Thyroid gland (tissue), 4 donors: Measurements from ENCODE around the gene DPYSL4. TPM values are rescaled to one million over a fixed set of nuclear protein-coding genes. Genes with fewer than 3 reads are reported as not detected.

Experiments used
- DNase-seq, 2 donors: peaks; one replicate each; pipeline ENCODE4 v3.0.0-alpha.2; 2019
- H3K27ac ChIP-seq, 3 donors: fragments of 200-600 bp; sonication (generic); 1 replicate in 2 of 3; 2 replicates in 1 of 3; pipeline ENCODE4 v1.5.1; 2016 to 2019; ENCODE audit warnings: mild to moderate bottlenecking in 1 of 3, moderate library complexity in 1 of 3
- H3K27me3 ChIP-seq: fragments of 200-600 bp; sonication (generic); one replicate; pipeline ENCODE4 v1.5.1; 2019
- H3K36me3 ChIP-seq, 2 donors: fragments of 200-600 bp; sonication (generic); one replicate each; pipeline ENCODE4 v1.5.1; 2016 to 2019
- H3K4me1 ChIP-seq, 2 donors: fragments of 200-600 bp; sonication (generic); one replicate each; pipeline ENCODE4 v1.5.1; 2017 to 2019
- H3K4me3 ChIP-seq, 3 donors: fragments of 200-600 bp; sonication (generic); replicated peaks in 1 of 3; 1 replicate in 2 of 3; 2 replicates in 1 of 3; pipeline ENCODE4 v1.5.1; 2016; ENCODE audit warnings: mild to moderate bottlenecking in 1 of 3
- H3K9me3 ChIP-seq: fragments of 200-600 bp; sonication (generic); one replicate; pipeline ENCODE4 v1.5.1; 2017
- CTCF ChIP-seq, 6 experiments: fragments of 200-600 bp in 3 of 6; fragments of 450-650 bp in 3 of 6; sonication (generic) in 3 of 6; IDR thresholded peaks; one replicate each; pipeline ENCODE4 v1.5.1; 2016 to 2019; ENCODE audit warnings: antibody characterized with exemption in 6 of 6, mild to moderate bottlenecking in 2 of 6, inconsistent platforms in 1 of 6, moderate library complexity in 1 of 6
- POLR2A ChIP-seq, 2 donors: fragments of 450-650 bp; IDR thresholded peaks; one replicate each; pipeline ENCODE4 v1.6.1; 2017; ENCODE audit warnings: antibody characterized with exemption in 2 of 2, mild to moderate bottlenecking in 2 of 2, moderate library complexity in 1 of 2
- WGBS, 2 donors: methylation state at CpG; one replicate each; pipeline ENCODE4 v1.1.5; 2017; 5-methylcytosine and 5-hydroxymethylcytosine counted together
- intact Hi-C: fragments of 100-400 bp; cut with DNase I; formaldehyde crosslinking; loops from one replicate; pipeline ENCODE4 v1.15.1; 2023
- total RNA-seq, 4 donors: library from RNA; depleted of rRNA; stranded (reverse); fragments of >200 nt; gene quantifications; one replicate each; pipeline ENCODE4 v1.2.3, GENCODE V29; 2016

The DPYSL4 gene
- total RNA-seq, 4 donors from 2014 or later: 0.54 to 1.5 (median 0.81) TPM

GRCh38 chr10:132198068-132198370 lies 11.3 kb downstream of the DPYSL4 start:
- Histone ChIP-seq H3K4me3 (no peak overlapping the region), H3K4me1 (no peaks in the 10 kb centered on the region), H3K27me3 (no peaks in the 10 kb centered on the region), H3K9me3 (no peaks in the 10 kb centered on the region), H3K27ac (no peak overlapping the region), H3K36me3 (no peaks in the 10 kb centered on the region)
- TF ChIP-seq CTCF (IDR thresholded peaks at IDR 0.05) (no peak), POLR2A (IDR thresholded peaks at IDR 0.05) (no peak)
- 80% methylated on average over 3 of the region's 3 CpGs; no CpG with 5 or more reads in 1 of the 2 donors for WGBS, 2 donors
- DNase-seq: no peak
- intact Hi-C loops: no loop called here

GRCh38 chr10:132198381-132199181 lies 11.8 kb downstream of the DPYSL4 start:
- no peak for DNase-seq
- Histone ChIP-seq H3K4me1 (no peaks in the 10 kb centered on the region), H3K36me3 (no peaks in the 10 kb centered on the region), H3K4me3 (no peak overlapping the region), H3K27me3 (no peaks in the 10 kb centered on the region), H3K27ac (no peak overlapping the region), H3K9me3 (no peaks in the 10 kb centered on the region)
- 86 to 90% methylated on average over 21 to 24 of the region's 35 CpGs for WGBS, 2 donors
- intact Hi-C loops: no loop called here
- no peak for TF ChIP-seq CTCF (IDR thresholded peaks at IDR 0.05)

DNA sequence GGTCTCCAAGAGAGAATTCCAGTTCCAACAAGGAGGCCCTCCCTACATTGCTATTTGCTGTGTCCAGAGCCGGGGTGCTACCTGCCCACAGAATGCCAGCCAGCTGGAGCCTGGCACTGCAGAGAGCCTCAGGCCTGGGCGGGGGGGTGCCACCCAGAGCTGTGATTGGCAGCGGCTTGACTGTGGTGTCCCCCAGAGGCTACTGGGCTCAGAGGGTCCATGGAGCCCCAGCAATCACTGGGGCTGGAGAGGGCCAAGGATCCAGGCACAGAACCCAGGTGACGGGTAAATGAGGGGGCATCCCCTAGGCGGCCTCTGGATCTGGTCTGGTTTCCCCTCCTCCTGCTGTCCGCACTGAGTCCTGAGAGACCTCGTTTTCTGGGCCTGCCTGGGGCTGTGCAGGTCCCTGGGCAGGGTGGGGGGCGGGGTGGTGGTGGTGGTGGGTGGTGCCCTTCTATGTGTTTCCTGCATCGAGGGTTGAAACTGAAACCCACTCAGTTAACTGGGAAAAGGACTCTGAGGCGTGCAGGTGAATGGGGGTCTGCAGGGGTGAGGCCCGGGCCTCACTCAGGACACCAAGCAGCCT lies 12.6 kb downstream of the DPYSL4 start:
- Histone ChIP-seq H3K36me3 (no peaks in the 10 kb centered on the region), H3K4me3 (no peak overlapping the region), H3K27me3 (no peaks in the 10 kb centered on the region), H3K27ac (no peak overlapping the region), H3K4me1 (no peaks in the 10 kb centered on the region), H3K9me3 (no peaks in the 10 kb centered on the region)
- no peak for DNase-seq
- intact Hi-C loops: no loop called here
- WGBS, 2 donors: 49 to 77% methylated on average over 2 to 7 of the region's 11 CpGs
- TF ChIP-seq POLR2A (IDR thresholded peaks at IDR 0.05) (no peak), CTCF (IDR thresholded peaks at IDR 0.05) (no peak)

- no peak overlapping the region for H3K27ac ChIP-seq
- no peaks in the 10 kb centered on the region for H3K4me1 ChIP-seq
- intact Hi-C loops: no loop called here
- H3K27me3 ChIP-seq: no peaks in the 10 kb centered on the region
- no peaks in the 10 kb centered on the region for H3K9me3 ChIP-seq
- H3K36me3 ChIP-seq: no peaks in the 10 kb centered on the region
- no peak for DNase-seq
- WGBS, 2 donors: 86% methylated on average over 14 of the region's 16 CpGs; no CpG with 5 or more reads in 1 of the 2 donors
- no peak overlapping the region for H3K4me3 ChIP-seq
- no peak for TF ChIP-seq CTCF (IDR thresholded peaks at IDR 0.05)
- no peak for TF ChIP-seq POLR2A (IDR thresholded peaks at IDR 0.05)
These were observed 13.1 kb downstream of the DPYSL4 start for GRCh38 chr10:132199854-132200311.
